PFSK-1 (cell line): ENCODE results near the gene SLC24A1.

Experiments used
- POLR2AphosphoS5 ChIP-seq: IDR thresholded peaks from 2 replicates; pipeline ENCODE4 v1.6.1; 2012; ENCODE audit warnings: low read depth, mild to moderate bottlenecking, control low read depth, low read length, moderate library complexity
- SIN3A ChIP-seq: IDR thresholded peaks from 2 replicates; pipeline ENCODE4 v1.6.1; 2012; ENCODE audit warnings: mild to moderate bottlenecking, low read length, moderate library complexity, borderline replicate concordance; ENCODE audit not compliant: insufficient read depth
- TAF1 ChIP-seq: IDR thresholded peaks from 2 replicates; pipeline ENCODE4 v1.6.1; 2012; ENCODE audit warnings: low read length, control low read depth, borderline replicate concordance; ENCODE audit not compliant: insufficient read depth
- TF ChIP-seq, protein P1 (sequence below), 2 experiments: IDR thresholded peaks; 2 replicates each; pipeline versions ENCODE4 v1.6.1 to v1.8.0; 2011 to 2012; ENCODE audit warnings: low read depth in 2 of 2, low read length in 2 of 2, control low read depth in 1 of 2, inconsistent platforms in 1 of 2, mild to moderate bottlenecking in 1 of 2, moderate library complexity in 1 of 2; ENCODE audit not compliant: insufficient read depth in 1 of 2

DNA sequence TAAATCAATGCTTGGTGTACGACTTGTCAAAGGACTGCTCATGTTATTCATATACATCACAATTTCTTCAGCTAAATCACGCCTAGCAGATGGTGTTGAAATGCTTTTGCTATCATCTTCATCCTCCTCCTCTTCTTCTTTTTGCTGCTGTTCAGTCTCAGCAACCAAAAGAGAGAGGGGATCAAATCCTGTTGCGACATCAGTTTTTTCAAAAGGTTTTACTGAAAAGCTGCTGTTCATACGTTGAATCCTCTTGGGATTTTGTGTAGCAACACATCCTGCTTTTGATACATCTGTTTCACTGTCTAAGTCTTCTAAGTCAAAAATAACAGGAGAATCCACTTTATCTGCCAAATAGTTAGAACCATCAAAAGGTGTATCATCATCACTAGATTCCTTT lies 69.0 kb downstream of the SLC24A1 start:
- no peak for TF ChIP-seq POLR2AphosphoS5
- TF ChIP-seq SIN3A: no peak
- no peak for TF ChIP-seq TAF1
- TF ChIP-seq, protein P1, sequence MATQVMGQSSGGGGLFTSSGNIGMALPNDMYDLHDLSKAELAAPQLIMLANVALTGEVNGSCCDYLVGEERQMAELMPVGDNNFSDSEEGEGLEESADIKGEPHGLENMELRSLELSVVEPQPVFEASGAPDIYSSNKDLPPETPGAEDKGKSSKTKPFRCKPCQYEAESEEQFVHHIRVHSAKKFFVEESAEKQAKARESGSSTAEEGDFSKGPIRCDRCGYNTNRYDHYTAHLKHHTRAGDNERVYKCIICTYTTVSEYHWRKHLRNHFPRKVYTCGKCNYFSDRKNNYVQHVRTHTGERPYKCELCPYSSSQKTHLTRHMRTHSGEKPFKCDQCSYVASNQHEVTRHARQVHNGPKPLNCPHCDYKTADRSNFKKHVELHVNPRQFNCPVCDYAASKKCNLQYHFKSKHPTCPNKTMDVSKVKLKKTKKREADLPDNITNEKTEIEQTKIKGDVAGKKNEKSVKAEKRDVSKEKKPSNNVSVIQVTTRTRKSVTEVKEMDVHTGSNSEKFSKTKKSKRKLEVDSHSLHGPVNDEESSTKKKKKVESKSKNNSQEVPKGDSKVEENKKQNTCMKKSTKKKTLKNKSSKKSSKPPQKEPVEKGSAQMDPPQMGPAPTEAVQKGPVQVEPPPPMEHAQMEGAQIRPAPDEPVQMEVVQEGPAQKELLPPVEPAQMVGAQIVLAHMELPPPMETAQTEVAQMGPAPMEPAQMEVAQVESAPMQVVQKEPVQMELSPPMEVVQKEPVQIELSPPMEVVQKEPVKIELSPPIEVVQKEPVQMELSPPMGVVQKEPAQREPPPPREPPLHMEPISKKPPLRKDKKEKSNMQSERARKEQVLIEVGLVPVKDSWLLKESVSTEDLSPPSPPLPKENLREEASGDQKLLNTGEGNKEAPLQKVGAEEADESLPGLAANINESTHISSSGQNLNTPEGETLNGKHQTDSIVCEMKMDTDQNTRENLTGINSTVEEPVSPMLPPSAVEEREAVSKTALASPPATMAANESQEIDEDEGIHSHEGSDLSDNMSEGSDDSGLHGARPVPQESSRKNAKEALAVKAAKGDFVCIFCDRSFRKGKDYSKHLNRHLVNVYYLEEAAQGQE (IDR thresholded peaks at IDR 0.05; ENCODE audit: insufficient read depth in 1 of 2, low read depth in 2 of 2, low read length in 2 of 2): no peak
